ENCODE results near the gene KRTAP6-1.

GRCh38 chr21:30580132-30580531, 33.6 kb downstream of the KRTAP6-1 start:
- TF ChIP-seq CTCF (IDR thresholded peaks at IDR 0.05), result no peak
- no peak for TF ChIP-seq POLR2A (IDR thresholded peaks at IDR 0.05)

Measured in right lobe of liver (tissue), 4 donors.